Upper lobe of right lung (tissue), 1 donor: ENCODE measurements around the gene TRIM38. TPM values are rescaled to one million over a fixed set of nuclear protein-coding genes. Genes with fewer than 3 reads are reported as not detected.

Experiments used
- ATAC-seq: fragments of 200-7000 bp; cut with Tn5 transposase; one replicate; pipeline ENCODE4 v1.9.1; 2020; ENCODE audit warnings: mild to moderate bottlenecking, moderate library complexity
- DNase-seq: peaks from one replicate; pipeline ENCODE4 v3.0.0-alpha.2; 2020
- H3K27ac ChIP-seq: fragments of 200-600 bp; one replicate; pipeline ENCODE4 v1.8.0; 2022
- H3K27me3 ChIP-seq: fragments of 200-600 bp; one replicate; pipeline ENCODE4 v1.8.0; 2022; ENCODE audit warnings: mild to moderate bottlenecking
- H3K36me3 ChIP-seq: fragments of 200-600 bp; one replicate; pipeline ENCODE4 v1.8.0; 2022
- H3K4me1 ChIP-seq: fragments of 200-600 bp; one replicate; pipeline ENCODE4 v1.8.0; 2022
- H3K4me3 ChIP-seq: fragments of 200-600 bp; one replicate; pipeline ENCODE4 v1.8.0; 2022; ENCODE audit warnings: mild to moderate bottlenecking
- H3K9me3 ChIP-seq: fragments of 200-600 bp; one replicate; pipeline ENCODE4 v1.8.0; 2022
- intact Hi-C: fragments of 100-400 bp; cut with DNase I; formaldehyde crosslinking; loops from one replicate; pipeline ENCODE4 v1.11.0; 2022
- total RNA-seq: library from RNA; stranded (reverse); fragmentation: NEBNext Ultra II Directional; extraction: Animal tissue kit (Norgen Biotek cat#: 25700); gene quantifications from one replicate; pipeline ENCODE4 v1.2.1, GENCODE V29; 2021
- TF ChIP-seq, protein P1 (sequence below): fragments of 200-600 bp; IDR thresholded peaks from one replicate; pipeline ENCODE4 v1.8.0; 2022; ENCODE audit warnings: antibody characterized with exemption
- donor health status: DM: no; HTN: yes; CAD: no; lungs with severe emphysema.

Gene TRIM38
- total RNA-seq, 1 donor from 2014 or later: 18.0 TPM

DNA sequence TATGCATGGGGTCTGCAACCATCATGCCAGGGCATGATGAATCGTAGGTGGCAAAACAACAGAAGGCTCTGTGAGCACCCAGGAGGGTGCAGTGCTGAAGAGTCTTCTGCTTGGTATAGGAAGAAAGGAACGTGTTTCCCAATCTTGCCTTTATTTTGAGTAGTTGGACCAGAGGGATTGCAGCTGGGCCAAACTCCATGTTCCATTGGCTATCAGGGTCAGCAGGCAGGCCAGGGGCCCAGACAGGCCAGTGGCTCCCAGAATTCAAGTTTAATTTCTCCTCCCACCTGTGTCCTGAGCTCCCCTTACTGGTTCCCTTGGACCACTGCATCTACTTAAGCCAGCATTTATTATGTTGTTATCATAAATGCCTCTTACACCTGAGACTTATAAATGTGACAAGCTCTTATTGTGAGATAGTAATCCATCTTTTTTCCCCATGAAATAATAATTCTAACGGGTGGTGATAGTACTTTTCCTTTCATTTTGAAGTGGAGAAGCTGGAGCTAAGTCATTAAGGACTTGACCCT lies 918 bp upstream of the TRIM38 start:
- no peak for ATAC-seq
- H3K27ac ChIP-seq: peak overlapping the region; percentile 91
- intact Hi-C loops: no loop called here

DNA sequence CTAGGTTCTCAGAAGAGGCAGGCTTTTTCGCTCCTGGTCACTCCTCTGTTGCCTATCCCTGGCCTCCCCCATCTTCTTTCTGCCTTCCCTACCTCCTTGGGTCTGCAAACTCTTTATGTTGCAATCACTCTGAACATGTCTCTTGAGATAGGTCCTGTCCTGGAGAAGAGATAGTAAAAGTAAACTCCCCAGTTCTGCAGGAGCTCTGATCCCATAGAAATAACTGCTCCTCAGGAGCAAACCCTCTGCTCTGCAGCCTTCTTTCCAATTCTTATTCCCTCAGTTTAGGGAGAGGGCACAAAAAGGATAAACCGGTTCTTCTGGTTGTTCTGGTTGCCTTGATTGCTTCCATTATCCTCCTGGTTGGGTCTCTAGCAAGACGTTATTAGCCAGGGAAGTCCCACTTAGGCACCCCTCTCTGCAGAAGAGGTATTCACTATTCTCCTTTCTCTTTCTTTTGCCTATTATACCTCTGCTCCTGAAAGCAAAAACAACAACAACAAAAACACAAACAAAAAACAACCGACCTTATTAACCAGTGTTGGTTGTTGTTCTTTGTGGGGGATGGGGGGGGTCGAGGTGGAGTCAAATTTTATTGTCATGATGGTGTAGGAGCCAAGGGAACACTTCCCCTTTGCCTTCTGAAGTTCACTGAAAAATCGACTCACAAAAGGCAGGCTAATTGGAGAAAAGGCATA lies 973 bp downstream of the TRIM38 start:
- H3K36me3 ChIP-seq: peaks cover 26% of the 10 kb centered on the region
- H3K4me1 ChIP-seq: peaks cover 59% of the 10 kb centered on the region
- intact Hi-C loops: no loop called here
- no peaks in the 10 kb centered on the region for H3K27me3 ChIP-seq
- TF ChIP-seq, protein P1, sequence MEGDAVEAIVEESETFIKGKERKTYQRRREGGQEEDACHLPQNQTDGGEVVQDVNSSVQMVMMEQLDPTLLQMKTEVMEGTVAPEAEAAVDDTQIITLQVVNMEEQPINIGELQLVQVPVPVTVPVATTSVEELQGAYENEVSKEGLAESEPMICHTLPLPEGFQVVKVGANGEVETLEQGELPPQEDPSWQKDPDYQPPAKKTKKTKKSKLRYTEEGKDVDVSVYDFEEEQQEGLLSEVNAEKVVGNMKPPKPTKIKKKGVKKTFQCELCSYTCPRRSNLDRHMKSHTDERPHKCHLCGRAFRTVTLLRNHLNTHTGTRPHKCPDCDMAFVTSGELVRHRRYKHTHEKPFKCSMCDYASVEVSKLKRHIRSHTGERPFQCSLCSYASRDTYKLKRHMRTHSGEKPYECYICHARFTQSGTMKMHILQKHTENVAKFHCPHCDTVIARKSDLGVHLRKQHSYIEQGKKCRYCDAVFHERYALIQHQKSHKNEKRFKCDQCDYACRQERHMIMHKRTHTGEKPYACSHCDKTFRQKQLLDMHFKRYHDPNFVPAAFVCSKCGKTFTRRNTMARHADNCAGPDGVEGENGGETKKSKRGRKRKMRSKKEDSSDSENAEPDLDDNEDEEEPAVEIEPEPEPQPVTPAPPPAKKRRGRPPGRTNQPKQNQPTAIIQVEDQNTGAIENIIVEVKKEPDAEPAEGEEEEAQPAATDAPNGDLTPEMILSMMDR: no peak
- ATAC-seq (peak; percentile 24), DNase-seq (no peak)
- peak overlapping the region; percentile 91 for H3K27ac ChIP-seq
- no peaks in the 10 kb centered on the region for H3K9me3 ChIP-seq
- peak overlapping the region; percentile 66 for H3K4me3 ChIP-seq

More for the DNA sequence above, 918 bp upstream of the TRIM38 start:
- Histone ChIP-seq H3K36me3 (peaks cover 13% of the 10 kb centered on the region), H3K27me3 (no peaks in the 10 kb centered on the region), H3K4me1 (peaks cover 42% of the 10 kb centered on the region), H3K9me3 (no peaks in the 10 kb centered on the region), H3K4me3 (peak overlapping the region; percentile 66)
- TF ChIP-seq, protein P1: no peak
- DNase-seq: no peak

DNA sequence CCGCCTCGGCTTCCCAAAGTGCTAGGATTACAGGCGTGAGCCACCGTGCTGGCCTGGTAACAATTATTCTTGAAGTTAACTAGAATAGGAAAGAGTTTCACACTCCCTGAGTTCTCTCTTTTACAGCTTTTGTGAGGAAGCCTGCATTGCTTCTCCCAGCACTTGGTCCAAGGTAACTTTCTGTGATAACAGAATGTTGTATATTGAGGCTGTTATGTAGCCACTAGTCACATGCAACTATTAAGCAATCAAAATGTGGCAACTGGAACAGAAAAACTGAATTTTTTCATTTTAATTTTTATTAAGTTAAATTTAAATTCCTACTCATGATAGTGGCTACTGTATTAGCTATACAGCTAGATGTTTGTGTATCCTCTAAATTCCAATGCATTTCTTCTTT lies 2.5 kb downstream of the TRIM38 start:
- intact Hi-C loops: no loop called here
- H3K4me3 ChIP-seq: peak overlapping the region; percentile 14
- DNase-seq: no peak
- H3K27me3 ChIP-seq: no peaks in the 10 kb centered on the region
- peaks cover 37% of the 10 kb centered on the region for H3K36me3 ChIP-seq
- no peak for ATAC-seq
- peaks cover 71% of the 10 kb centered on the region for H3K4me1 ChIP-seq
- TF ChIP-seq, protein P1: no peak
- no peaks in the 10 kb centered on the region for H3K9me3 ChIP-seq
- no peak overlapping the region for H3K27ac ChIP-seq

DNA sequence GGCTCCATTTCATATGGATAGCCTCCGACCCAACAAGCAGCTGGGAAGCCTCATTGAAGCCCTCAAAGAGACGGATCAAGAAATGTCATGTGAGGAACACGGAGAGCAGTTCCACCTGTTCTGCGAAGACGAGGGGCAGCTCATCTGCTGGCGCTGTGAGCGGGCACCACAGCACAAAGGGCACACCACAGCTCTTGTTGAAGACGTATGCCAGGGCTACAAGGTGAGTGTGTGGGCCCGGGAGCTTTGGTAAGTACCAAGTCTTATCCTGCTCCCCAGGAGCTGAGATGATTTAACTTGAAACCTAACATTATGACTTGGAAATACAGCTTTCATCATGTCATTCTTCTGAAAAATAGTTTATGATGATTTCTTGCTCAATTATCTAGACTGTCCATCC lies 4.1 kb downstream of the TRIM38 start:
- ATAC-seq (no peak), DNase-seq (no peak)
- Histone ChIP-seq H3K36me3 (peaks cover 51% of the 10 kb centered on the region), H3K4me3 (no peak overlapping the region), H3K27ac (no peak overlapping the region), H3K4me1 (peaks cover 81% of the 10 kb centered on the region), H3K27me3 (no peaks in the 10 kb centered on the region), H3K9me3 (no peaks in the 10 kb centered on the region)
- TF ChIP-seq, protein P1: no peak
- intact Hi-C loops: no loop called here

DNA sequence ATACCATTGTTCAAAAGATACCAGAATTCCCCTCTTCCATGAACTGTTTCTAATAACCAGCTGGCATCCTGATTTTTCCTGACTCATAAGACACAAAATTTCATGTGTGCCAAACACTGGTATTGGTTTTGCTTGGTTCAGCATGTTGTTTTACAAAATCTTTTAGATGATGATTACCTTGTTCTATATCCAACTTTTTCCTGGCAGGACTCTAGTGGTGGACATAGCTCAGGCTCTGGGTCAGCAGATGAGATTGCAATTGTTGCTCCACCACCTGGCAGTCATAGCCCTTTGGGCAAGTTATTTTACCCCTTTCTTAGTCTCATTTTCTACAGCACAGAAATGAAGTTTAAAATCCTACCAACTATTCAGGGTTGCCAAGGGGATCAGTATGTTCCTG lies 6.2 kb downstream of the TRIM38 start:
- TF ChIP-seq, protein P1: no peak
- H3K4me3 ChIP-seq: no peak overlapping the region
- H3K27me3 ChIP-seq: no peaks in the 10 kb centered on the region
- DNase-seq (no peak), ATAC-seq (no peak)
- H3K9me3 ChIP-seq: no peaks in the 10 kb centered on the region
- peaks cover 71% of the 10 kb centered on the region for H3K36me3 ChIP-seq
- peaks cover 82% of the 10 kb centered on the region for H3K4me1 ChIP-seq
- intact Hi-C loops: no loop called here
- no peak overlapping the region for H3K27ac ChIP-seq
